Coronary artery (tissue), 2 donors: ENCODE data around the gene SCRT2.

Source experiments
- DNase-seq: peaks from one replicate; pipeline ENCODE4 v3.0.0-alpha.2; 2017; ENCODE audit warnings: low spot score
- H3K27ac ChIP-seq, 2 donors: fragments of 200-600 bp; sonication (generic); one replicate each; pipeline ENCODE4 v1.5.1; 2016 to 2019
- H3K4me3 ChIP-seq: fragments of 200-600 bp; sonication (generic); 2 replicates; pipeline ENCODE4 v1.5.1; 2016; ENCODE audit warnings: mild to moderate bottlenecking, moderate library complexity
- TF ChIP-seq, protein P1 (sequence below): fragments of 200-600 bp; sonication (generic); IDR thresholded peaks from one replicate; pipeline ENCODE4 v1.5.1; 2019; ENCODE audit warnings: antibody characterized with exemption

Gene SCRT2

DNA sequence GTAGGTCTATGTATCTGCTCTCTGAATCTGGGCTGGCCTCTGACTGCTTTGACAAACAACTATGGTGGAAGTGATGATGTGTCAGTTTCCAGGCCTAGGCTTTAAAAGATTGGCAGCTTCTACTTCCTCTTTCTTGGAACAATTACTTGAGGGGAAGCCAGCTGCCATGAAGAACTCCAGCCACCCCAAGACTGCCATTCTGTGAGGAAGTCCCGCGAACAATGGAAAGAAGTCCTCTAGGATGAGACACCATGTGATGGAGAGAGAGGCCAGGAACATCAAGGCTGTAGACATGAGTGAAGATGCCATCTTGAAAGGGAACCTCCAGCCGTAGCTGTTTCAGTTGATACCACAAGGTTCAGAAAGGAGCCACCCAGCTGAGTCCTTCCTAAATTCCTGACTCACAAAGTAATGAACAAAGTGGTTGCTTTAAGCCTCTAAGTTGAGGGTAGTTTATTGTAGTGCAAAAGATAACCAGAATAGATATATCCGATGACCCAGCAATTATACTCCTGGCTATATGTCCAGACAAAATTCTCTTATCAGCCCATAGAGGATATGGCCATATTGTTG, 50.2 kb downstream of the SCRT2 start:
- no peak overlapping the region for H3K27ac ChIP-seq
- H3K4me3 ChIP-seq, result no peak overlapping the region
- TF ChIP-seq, protein P1, sequence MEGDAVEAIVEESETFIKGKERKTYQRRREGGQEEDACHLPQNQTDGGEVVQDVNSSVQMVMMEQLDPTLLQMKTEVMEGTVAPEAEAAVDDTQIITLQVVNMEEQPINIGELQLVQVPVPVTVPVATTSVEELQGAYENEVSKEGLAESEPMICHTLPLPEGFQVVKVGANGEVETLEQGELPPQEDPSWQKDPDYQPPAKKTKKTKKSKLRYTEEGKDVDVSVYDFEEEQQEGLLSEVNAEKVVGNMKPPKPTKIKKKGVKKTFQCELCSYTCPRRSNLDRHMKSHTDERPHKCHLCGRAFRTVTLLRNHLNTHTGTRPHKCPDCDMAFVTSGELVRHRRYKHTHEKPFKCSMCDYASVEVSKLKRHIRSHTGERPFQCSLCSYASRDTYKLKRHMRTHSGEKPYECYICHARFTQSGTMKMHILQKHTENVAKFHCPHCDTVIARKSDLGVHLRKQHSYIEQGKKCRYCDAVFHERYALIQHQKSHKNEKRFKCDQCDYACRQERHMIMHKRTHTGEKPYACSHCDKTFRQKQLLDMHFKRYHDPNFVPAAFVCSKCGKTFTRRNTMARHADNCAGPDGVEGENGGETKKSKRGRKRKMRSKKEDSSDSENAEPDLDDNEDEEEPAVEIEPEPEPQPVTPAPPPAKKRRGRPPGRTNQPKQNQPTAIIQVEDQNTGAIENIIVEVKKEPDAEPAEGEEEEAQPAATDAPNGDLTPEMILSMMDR, result no peak
- no peak for DNase-seq

DNA sequence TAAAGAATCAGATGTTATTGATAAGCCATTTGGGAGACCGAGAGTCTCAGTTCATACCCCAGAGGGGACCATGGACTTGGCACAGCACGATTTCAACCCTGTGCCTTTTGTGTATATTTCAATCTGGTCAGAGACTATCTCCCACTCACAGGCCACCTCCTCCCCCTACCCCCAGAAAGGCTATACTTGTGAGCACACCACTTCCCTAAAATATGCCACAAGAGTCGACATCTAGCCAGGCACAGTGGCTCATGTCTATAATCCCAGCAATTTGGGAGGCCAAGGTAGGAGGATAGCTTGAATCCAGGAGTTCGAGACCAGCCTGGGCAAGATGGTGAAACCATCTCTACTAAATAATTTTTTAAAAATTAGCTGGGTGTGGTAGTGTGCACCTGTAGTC, 51.9 kb downstream of the SCRT2 start:
- H3K4me3 ChIP-seq, result no peak overlapping the region
- no peak overlapping the region for H3K27ac ChIP-seq
- TF ChIP-seq, protein P1, result no peak
- DNase-seq, result no peak

DNA sequence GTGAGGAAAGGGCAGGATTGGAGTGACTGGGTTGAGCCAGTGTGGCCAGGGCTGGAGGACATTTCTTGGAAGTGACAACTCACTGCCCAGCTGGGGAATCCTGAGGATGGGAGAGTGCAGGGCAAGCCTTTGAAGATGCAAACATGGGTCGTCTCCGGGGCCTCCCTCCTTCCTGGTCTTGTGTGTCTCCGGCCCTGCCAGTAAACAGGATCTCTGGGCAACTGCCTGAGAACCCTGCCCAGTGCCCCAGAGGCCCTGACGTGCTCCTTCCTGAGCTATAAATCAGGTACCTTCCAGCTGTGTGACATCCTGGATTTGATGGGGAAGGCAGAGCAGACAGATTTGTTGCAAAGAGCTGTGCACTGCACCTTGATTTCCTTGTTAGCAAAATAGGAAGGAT, 52.6 kb downstream of the SCRT2 start:
- Histone ChIP-seq H3K27ac (no peak overlapping the region), H3K4me3 (no peak overlapping the region)
- no peak for DNase-seq
- TF ChIP-seq, protein P1, result no peak

DNA sequence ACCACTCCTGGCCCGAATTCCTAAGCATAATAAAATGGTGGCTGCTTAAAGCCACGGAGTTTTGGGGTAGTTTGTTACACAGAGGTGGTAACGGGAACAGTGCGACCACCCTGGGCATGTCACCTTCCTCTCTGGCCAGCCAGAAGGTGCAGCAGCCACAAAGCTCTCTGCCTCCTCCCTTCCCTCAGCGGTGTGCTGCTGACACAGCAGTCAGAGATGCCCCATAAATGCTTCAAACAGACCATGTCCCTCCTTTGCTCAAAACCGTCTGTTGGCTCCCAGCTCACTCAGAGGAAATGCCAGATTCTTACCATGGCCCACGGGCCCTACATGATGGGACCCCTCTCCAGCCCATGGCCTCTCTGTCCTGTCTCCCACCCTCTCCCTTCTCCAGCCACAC, 53.4 kb downstream of the SCRT2 start:
- H3K27ac ChIP-seq, result no peak overlapping the region
- no peak for DNase-seq
- TF ChIP-seq, protein P1, result no peak
- no peak overlapping the region for H3K4me3 ChIP-seq

DNA sequence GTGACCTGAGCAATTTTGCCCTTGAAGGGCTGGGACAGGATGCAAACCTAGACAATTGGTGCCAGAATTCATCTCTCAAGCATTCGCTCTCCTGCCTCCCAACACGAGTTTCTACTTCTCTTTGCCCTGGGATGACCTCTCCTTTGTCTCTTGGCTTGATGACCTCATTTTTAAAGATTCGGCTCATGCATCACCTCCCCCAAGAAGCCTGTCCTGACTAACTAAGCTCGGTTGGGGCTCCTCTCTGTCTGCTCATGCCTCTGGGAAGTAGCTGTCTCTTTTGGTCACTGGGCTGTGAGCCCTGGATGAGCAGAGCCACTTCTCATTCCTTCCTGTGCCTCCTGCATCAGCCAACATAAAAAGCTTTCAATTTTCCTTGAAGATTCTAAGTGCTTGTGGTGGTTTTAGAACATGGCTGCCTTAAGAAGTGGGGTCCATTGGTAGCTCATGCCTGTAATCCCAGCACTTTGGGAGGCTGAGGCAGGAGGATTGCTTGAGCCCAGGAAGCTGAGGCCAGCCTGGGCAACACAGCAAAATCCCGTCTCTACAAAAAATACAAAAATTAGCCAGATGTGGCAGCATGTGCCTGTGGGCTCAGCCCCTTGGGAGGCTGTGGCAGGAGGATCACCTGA, 54.4 kb downstream of the SCRT2 start:
- TF ChIP-seq, protein P1, result no peak
- H3K27ac ChIP-seq, result no peak overlapping the region
- no peak for DNase-seq
- no peak overlapping the region for H3K4me3 ChIP-seq

DNA sequence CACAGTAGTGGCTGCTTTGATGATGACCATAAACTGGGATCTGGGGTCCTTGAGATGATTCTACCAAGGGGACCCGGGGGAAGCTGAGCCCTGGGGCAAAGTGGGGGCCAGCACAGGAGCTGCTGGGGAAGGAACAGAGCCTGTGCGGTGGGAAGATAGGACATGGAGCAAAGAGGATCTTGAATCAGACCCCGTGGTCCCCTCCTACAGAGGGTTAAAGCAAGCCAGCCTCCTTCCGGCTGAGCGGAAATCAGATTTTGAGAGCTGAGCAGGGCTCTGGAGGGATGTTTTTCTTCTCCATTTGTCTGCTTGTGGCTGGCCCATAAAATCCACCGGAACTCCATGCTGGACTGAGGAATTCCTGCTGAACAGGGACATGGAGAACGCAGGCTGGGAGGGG, 55.4 kb downstream of the SCRT2 start:
- TF ChIP-seq, protein P1, result no peak
- H3K4me3 ChIP-seq, result no peak overlapping the region
- H3K27ac ChIP-seq, result no peak overlapping the region
- DNase-seq, result no peak

DNA sequence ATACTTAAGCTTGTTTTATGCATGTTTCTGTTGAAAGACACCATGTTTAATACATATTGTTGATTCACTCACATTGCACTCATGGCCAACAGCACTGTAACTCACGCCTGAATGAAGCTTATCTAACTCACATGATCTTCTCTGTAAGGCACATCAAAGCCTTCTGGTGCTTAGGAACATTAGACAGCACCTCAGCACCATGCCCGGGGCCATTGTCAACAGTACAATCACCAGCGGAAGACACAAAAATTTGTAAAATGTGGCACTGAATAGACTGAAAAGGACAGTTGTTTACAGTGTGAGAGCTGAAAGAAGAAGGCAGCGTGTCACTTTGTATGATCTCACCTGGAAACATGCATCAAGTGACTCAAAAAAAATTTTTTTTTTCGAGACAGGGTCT, 56.6 kb downstream of the SCRT2 start:
- no peak for DNase-seq
- TF ChIP-seq, protein P1, result no peak
- H3K27ac ChIP-seq, result no peak overlapping the region

More for the DNA sequence above, 56.6 kb downstream of the SCRT2 start:
- H3K4me3 ChIP-seq, result no peak overlapping the region
